Hepatocyte (in vitro differentiated cells): ENCODE results near the gene UBE2A.

Experiments used
- EZH2 ChIP-seq: fragments of 200-600 bp; sonication (generic); IDR thresholded peaks from 2 replicates; pipeline ENCODE4 v1.6.1; 2016; ENCODE audit warnings: antibody characterized with exemption, mild to moderate bottlenecking, borderline replicate concordance
- EZH2phosphoT487 ChIP-seq: fragments of 200-600 bp; sonication (generic); IDR thresholded peaks from one replicate; pipeline ENCODE4 v1.6.1; 2018; ENCODE audit warnings: antibody characterized with exemption, mild to moderate bottlenecking, low read depth, moderate library complexity; ENCODE audit not compliant: unreplicated experiment, severe bottlenecking
- TF ChIP-seq, protein P1 (sequence below): fragments of 200-600 bp; sonication (generic); IDR thresholded peaks from 2 replicates; pipeline ENCODE4 v1.5.1; 2016; ENCODE audit warnings: antibody characterized with exemption, mild to moderate bottlenecking; ENCODE audit not compliant: poor library complexity

DNA sequence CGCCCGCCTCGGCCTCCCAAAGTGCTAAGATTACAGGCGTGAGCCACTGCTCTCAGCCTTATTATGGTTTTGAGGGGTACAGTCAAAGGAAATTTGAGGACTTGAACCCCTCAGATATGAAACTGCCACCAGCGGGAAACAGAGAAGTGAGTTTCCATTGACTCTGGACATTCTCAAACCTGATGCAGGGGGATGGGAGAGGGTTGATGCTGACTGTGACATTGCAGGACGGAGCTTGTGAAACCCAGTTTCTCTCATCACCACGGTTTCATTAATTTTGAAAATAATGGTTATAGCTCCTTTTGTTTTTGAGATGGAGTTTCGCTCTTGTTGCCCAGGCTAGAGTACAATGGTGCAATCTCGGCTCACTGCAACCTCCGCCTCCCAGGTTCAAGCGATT, 50.1 kb downstream of the UBE2A start:
- TF ChIP-seq EZH2 (no peak), EZH2phosphoT487 (no peak)
- TF ChIP-seq, protein P1, sequence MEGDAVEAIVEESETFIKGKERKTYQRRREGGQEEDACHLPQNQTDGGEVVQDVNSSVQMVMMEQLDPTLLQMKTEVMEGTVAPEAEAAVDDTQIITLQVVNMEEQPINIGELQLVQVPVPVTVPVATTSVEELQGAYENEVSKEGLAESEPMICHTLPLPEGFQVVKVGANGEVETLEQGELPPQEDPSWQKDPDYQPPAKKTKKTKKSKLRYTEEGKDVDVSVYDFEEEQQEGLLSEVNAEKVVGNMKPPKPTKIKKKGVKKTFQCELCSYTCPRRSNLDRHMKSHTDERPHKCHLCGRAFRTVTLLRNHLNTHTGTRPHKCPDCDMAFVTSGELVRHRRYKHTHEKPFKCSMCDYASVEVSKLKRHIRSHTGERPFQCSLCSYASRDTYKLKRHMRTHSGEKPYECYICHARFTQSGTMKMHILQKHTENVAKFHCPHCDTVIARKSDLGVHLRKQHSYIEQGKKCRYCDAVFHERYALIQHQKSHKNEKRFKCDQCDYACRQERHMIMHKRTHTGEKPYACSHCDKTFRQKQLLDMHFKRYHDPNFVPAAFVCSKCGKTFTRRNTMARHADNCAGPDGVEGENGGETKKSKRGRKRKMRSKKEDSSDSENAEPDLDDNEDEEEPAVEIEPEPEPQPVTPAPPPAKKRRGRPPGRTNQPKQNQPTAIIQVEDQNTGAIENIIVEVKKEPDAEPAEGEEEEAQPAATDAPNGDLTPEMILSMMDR = no peak
